ENCODE data around the gene PLEKHA7. TPM values are rescaled to one million over a fixed set of nuclear protein-coding genes. Genes with fewer than 3 reads are reported as not detected.

The PLEKHA7 gene
- total RNA-seq, 3 donors from 2014 or later, result 9.8 to 54.6 (median 36.7) TPM

- no peaks in the 10 kb centered on the region for H3K36me3 ChIP-seq
- intact Hi-C loops (cut with DNase I; ENCODE audit: low total_unique reads), result no loop called here
Measured at GRCh38 chr11:16857186-16857585, 157.0 kb downstream of the PLEKHA7 start.

GRCh38 chr11:16856022-16856471 is 158.2 kb downstream of the PLEKHA7 start:
- no peaks in the 10 kb centered on the region for H3K27me3 ChIP-seq
- TF ChIP-seq POLR2AphosphoS5 (IDR thresholded peaks at IDR 0.05) (no peak), POLR2A (IDR thresholded peaks at IDR 0.05) (no peak), CTCF (IDR thresholded peaks at IDR 0.05) (no peak)
- H3K36me3 ChIP-seq, result no peaks in the 10 kb centered on the region
- H3K27ac ChIP-seq, result no peak overlapping the region
- intact Hi-C loops (cut with DNase I; ENCODE audit: low total_unique reads), result no loop called here
- H3K9me3 ChIP-seq, result no peaks in the 10 kb centered on the region
- H3K4me1 ChIP-seq, result peaks cover 0 to 8% of the 10 kb centered on the region in 2 donors
- no peak overlapping the region for H3K4me3 ChIP-seq
- no peak for DNase-seq (ENCODE audit: low spot score in 2 of 2)

More at GRCh38 chr11:16857186-16857585, 157.0 kb downstream of the PLEKHA7 start:
- no peak for TF ChIP-seq POLR2AphosphoS5 (IDR thresholded peaks at IDR 0.05)
- Histone ChIP-seq H3K27me3 (no peaks in the 10 kb centered on the region), H3K4me1 (peaks cover 0 to 8% of the 10 kb centered on the region in 2 donors), H3K4me3 (no peak overlapping the region), H3K9me3 (no peaks in the 10 kb centered on the region), H3K27ac (no peak overlapping the region)
- no peak for DNase-seq (ENCODE audit: low spot score in 2 of 2)

- Histone ChIP-seq H3K9me3 (no peaks in the 10 kb centered on the region), H3K4me1 (peaks cover 0 to 6% of the 10 kb centered on the region in 2 donors), H3K36me3 (no peaks in the 10 kb centered on the region), H3K27ac (no peak overlapping the region), H3K4me3 (no peak overlapping the region), H3K27me3 (no peaks in the 10 kb centered on the region)
- intact Hi-C loops (cut with DNase I; ENCODE audit: low total_unique reads), result no loop called here
- DNase-seq (ENCODE audit: low spot score in 2 of 2), result no peak
- no peak for TF ChIP-seq POLR2AphosphoS5 (IDR thresholded peaks at IDR 0.05)
- no peak for TF ChIP-seq POLR2A (IDR thresholded peaks at IDR 0.05)
- TF ChIP-seq CTCF (IDR thresholded peaks at IDR 0.05), result no peak
Measured at GRCh38 chr11:16854979-16855378, 159.2 kb downstream of the PLEKHA7 start.

- TF ChIP-seq POLR2AphosphoS5 (IDR thresholded peaks at IDR 0.05) (no peak), CTCF (IDR thresholded peaks at IDR 0.05) (no peak), POLR2A (IDR thresholded peaks at IDR 0.05) (no peak)
- Histone ChIP-seq H3K4me1 (no peaks in the 10 kb centered on the region), H3K27ac (no peak overlapping the region), H3K36me3 (no peaks in the 10 kb centered on the region), H3K9me3 (no peaks in the 10 kb centered on the region), H3K4me3 (no peak overlapping the region), H3K27me3 (no peaks in the 10 kb centered on the region)
- intact Hi-C loops (cut with DNase I; ENCODE audit: low total_unique reads), result no loop called here
- DNase-seq (ENCODE audit: low spot score in 2 of 2), result no peak
Measured at GRCh38 chr11:16853859-16854258, 160.4 kb downstream of the PLEKHA7 start.

GRCh38 chr11:16853266-16853665 is 160.9 kb downstream of the PLEKHA7 start:
- Histone ChIP-seq H3K4me1 (no peaks in the 10 kb centered on the region), H3K4me3 (no peak overlapping the region), H3K27me3 (no peaks in the 10 kb centered on the region), H3K36me3 (no peaks in the 10 kb centered on the region), H3K27ac (no peak overlapping the region), H3K9me3 (no peaks in the 10 kb centered on the region)
- intact Hi-C loops (cut with DNase I; ENCODE audit: low total_unique reads), result no loop called here
- no peak for DNase-seq (ENCODE audit: low spot score in 2 of 2)
- TF ChIP-seq CTCF (IDR thresholded peaks at IDR 0.05), result no peak
- TF ChIP-seq POLR2AphosphoS5 (IDR thresholded peaks at IDR 0.05), result no peak
- TF ChIP-seq POLR2A (IDR thresholded peaks at IDR 0.05), result no peak

- no peak overlapping the region for H3K27ac ChIP-seq
- no peak overlapping the region for H3K4me3 ChIP-seq
- H3K9me3 ChIP-seq, result no peaks in the 10 kb centered on the region
- intact Hi-C loops (cut with DNase I; ENCODE audit: low total_unique reads), result no loop called here
- H3K4me1 ChIP-seq, result no peaks in the 10 kb centered on the region
- TF ChIP-seq POLR2A (IDR thresholded peaks at IDR 0.05) (no peak), POLR2AphosphoS5 (IDR thresholded peaks at IDR 0.05) (no peak), CTCF (IDR thresholded peaks at IDR 0.05) (no peak)
- no peak for DNase-seq (ENCODE audit: low spot score in 2 of 2)
- no peaks in the 10 kb centered on the region for H3K27me3 ChIP-seq
- no peaks in the 10 kb centered on the region for H3K36me3 ChIP-seq
Measured at GRCh38 chr11:16846305-16846704, 167.9 kb downstream of the PLEKHA7 start.

Measured in breast epithelium (tissue), 4 donors.